GM23338 (cell line): ENCODE data around the gene ELOVL4. TPM values are rescaled to one million over a fixed set of nuclear protein-coding genes. Genes with fewer than 3 reads are reported as not detected.

ENCODE experiments used
- ATAC-seq: fragments of 200-7000 bp; cut with Tn5 transposase; 3 replicates; pipeline ENCODE4 v1.9.1; 2020
- DNase-seq: peaks from one replicate; pipeline ENCODE4 v3.0.0-alpha.2; 2015; ENCODE audit warnings: low spot score
- H2AFZ ChIP-seq: fragments of 200-600 bp; sonication (generic); 2 replicates; pipeline ENCODE4 v1.8.0; 2016; ENCODE audit warnings: antibody characterized with exemption, mild to moderate bottlenecking, moderate library complexity
- H3F3A ChIP-seq: fragments of 200-600 bp; sonication (generic); replicated peaks from 2 replicates; pipeline ENCODE4 v1.8.0; 2017; ENCODE audit warnings: antibody characterized with exemption, mixed run types, low read depth
- H3K27ac ChIP-seq: fragments of 200-600 bp; sonication (generic); 2 replicates; pipeline ENCODE4 v1.6.1; 2016; ENCODE audit warnings: low read depth
- H3K27me3 ChIP-seq: fragments of 200-600 bp; sonication (generic); 2 replicates; pipeline ENCODE4 v1.8.0; 2016; ENCODE audit warnings: mild to moderate bottlenecking, mixed run types, moderate library complexity; ENCODE audit not compliant: insufficient read depth
- H3K36me3 ChIP-seq: fragments of 200-600 bp; sonication (generic); 2 replicates; pipeline ENCODE4 v1.8.0; 2016; ENCODE audit warnings: mild to moderate bottlenecking; ENCODE audit not compliant: insufficient read depth
- H3K4me1 ChIP-seq: fragments of 200-600 bp; sonication (generic); 2 replicates; pipeline ENCODE4 v1.8.0; 2016; ENCODE audit warnings: mild to moderate bottlenecking, moderate library complexity; ENCODE audit not compliant: insufficient read depth
- H3K4me2 ChIP-seq: fragments of 200-600 bp; sonication (generic); 2 replicates; pipeline ENCODE4 v1.7.1; 2017; ENCODE audit warnings: mixed run types
- H3K4me3 ChIP-seq: fragments of 200-600 bp; sonication (generic); 2 replicates; pipeline ENCODE4 v1.6.1; 2016; ENCODE audit warnings: mixed run types
- H3K79me2 ChIP-seq: fragments of 200-600 bp; sonication (generic); replicated peaks from 2 replicates; pipeline ENCODE4 v1.8.0; 2017; ENCODE audit warnings: mild to moderate bottlenecking; ENCODE audit not compliant: insufficient read depth
- H3K9me2 ChIP-seq: fragments of 200-600 bp; sonication (generic); 2 replicates; pipeline ENCODE4 v1.8.0; 2017; ENCODE audit not compliant: insufficient read depth
- H4K20me1 ChIP-seq: fragments of 200-600 bp; sonication (generic); replicated peaks from 2 replicates; pipeline ENCODE4 v1.8.0; 2017; ENCODE audit warnings: mild to moderate bottlenecking; ENCODE audit not compliant: insufficient read depth
- H3K27ac Mint-ChIP-seq: 2 replicates; pipeline ENCODE4 v1.8.0; 2020; ENCODE audit warnings: inconsistent platforms, mild to moderate bottlenecking, moderate library complexity, mixed read lengths
- H3K27me3 Mint-ChIP-seq: 3 replicates; pipeline ENCODE4 v1.8.0; 2022; ENCODE audit warnings: low read depth, mild to moderate bottlenecking, moderate library complexity, mixed read lengths, inconsistent platforms; ENCODE audit not compliant: insufficient read depth, poor library complexity
- H3K36me3 Mint-ChIP-seq: 3 replicates; pipeline ENCODE4 v1.8.0; 2021; ENCODE audit warnings: low read depth, mild to moderate bottlenecking, inconsistent platforms, moderate library complexity, mixed read lengths
- H3K4me1 Mint-ChIP-seq: 3 replicates; pipeline ENCODE4 v1.8.0; 2020; ENCODE audit warnings: mild to moderate bottlenecking, inconsistent platforms, mixed read lengths
- H3K4me3 Mint-ChIP-seq: 3 replicates; pipeline ENCODE4 v1.8.0; 2021; ENCODE audit warnings: moderate library complexity, mild to moderate bottlenecking, inconsistent platforms, mixed read lengths
- H3K9me3 Mint-ChIP-seq: 3 replicates; pipeline ENCODE4 v1.8.0; 2020; ENCODE audit warnings: moderate library complexity, mild to moderate bottlenecking, inconsistent platforms, mixed read lengths
- EZH2phosphoT487 ChIP-seq: fragments of 200-600 bp; sonication (generic); IDR thresholded peaks from one replicate; pipeline ENCODE4 v1.8.1; 2018; ENCODE audit warnings: antibody characterized with exemption; ENCODE audit not compliant: unreplicated experiment
- NANOG ChIP-seq: IDR thresholded peaks from 2 replicates; pipeline ENCODE4 v1.6.1; 2016; ENCODE audit warnings: antibody characterized with exemption, borderline replicate concordance
- ZNF114 ChIP-seq: fragments of 250-450 bp; sonication (Bioruptor Pico); IDR thresholded peaks from 2 replicates; pipeline ENCODE4 v1.5.0; 2020; ENCODE audit warnings: mild to moderate bottlenecking, moderate library complexity
- polyA plus RNA-seq: library from polyadenylated mRNA; unstranded; fragments of >200 nt; fragmentation: Nextera tagmentation; extraction: Ambion mirVana; gene quantifications from 2 replicates; pipeline ENCODE4 v1.2.1, GENCODE V29; 2016
- total RNA-seq: library from RNA; depleted of rRNA; stranded (reverse); fragments of >200 nt; shearing (Covaris generic); gene quantifications from 2 replicates; pipeline ENCODE4 v1.2.3, GENCODE V29; 2014
- TF ChIP-seq, protein P1 (sequence below): IDR thresholded peaks from 2 replicates; pipeline ENCODE4 v1.6.1; 2016; ENCODE audit warnings: antibody characterized with exemption
- TF ChIP-seq, protein P2 (sequence below): fragments of 250-450 bp; sonication (Bioruptor Pico); IDR thresholded peaks from 2 replicates; pipeline ENCODE4 v1.5.0; 2020; ENCODE audit warnings: mild to moderate bottlenecking, moderate library complexity
- TF ChIP-seq, protein P3 (sequence below): IDR thresholded peaks from one replicate; pipeline ENCODE4 v1.6.1; 2018; ENCODE audit warnings: antibody characterized with exemption; ENCODE audit not compliant: unreplicated experiment

The ELOVL4 gene
- total and polyA plus RNA-seq, 2 experiments from 2014 or later: 13.3 to 16.8 TPM

DNA sequence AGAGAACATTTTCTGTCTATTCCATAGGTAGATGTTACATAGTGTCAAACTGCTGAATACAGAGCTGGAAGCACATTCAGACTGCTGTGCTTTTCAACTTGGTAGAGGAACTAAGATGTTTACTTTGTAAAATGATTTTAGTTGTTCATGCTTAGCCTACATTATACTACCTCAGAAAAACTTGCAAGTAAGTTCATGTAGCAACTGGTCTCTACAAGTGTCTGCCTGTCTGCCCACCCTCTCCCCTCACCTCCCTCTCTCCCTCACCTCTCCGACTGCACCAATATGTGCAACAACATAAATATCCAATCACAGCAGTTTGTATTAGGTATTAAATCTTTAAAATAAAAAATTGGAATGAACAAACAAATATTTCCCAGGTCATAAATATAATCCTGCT, 25.3 kb downstream of the ELOVL4 start:
- no peak overlapping the region for H3K4me2 ChIP-seq
- Mint-ChIP-seq H3K27ac (no peak overlapping the region), H3K9me3 (no peaks in the 10 kb centered on the region), H3K4me3 (no peak overlapping the region), H3K36me3 (peaks cover 4% of the 10 kb centered on the region; the same call in 1 of the 3 replicates), H3K4me1 (peaks cover 5% of the 10 kb centered on the region; the same call in 2 of the 3 replicates), H3K27me3 (no peaks in the 10 kb centered on the region)
- no peaks in the 10 kb centered on the region for H3F3A ChIP-seq
- no peaks in the 10 kb centered on the region for H3K9me2 ChIP-seq
- H3K27ac ChIP-seq: no peak overlapping the region
- no peak overlapping the region for H3K4me3 ChIP-seq
- H3K4me1 ChIP-seq: no peaks in the 10 kb centered on the region; the same call in 1 of the 2 replicates
- H3K36me3 ChIP-seq: peaks cover 4% of the 10 kb centered on the region; the same call in 1 of the 2 replicates
- DNase-seq (no peak), ATAC-seq (no peak)
- H3K27me3 ChIP-seq: no peaks in the 10 kb centered on the region
- no peak for TF ChIP-seq ZNF114 (CRISPR knock-in tag)
- no peaks in the 10 kb centered on the region for H4K20me1 ChIP-seq
- no peak overlapping the region for H2AFZ ChIP-seq
- no peaks in the 10 kb centered on the region for H3K79me2 ChIP-seq

DNA sequence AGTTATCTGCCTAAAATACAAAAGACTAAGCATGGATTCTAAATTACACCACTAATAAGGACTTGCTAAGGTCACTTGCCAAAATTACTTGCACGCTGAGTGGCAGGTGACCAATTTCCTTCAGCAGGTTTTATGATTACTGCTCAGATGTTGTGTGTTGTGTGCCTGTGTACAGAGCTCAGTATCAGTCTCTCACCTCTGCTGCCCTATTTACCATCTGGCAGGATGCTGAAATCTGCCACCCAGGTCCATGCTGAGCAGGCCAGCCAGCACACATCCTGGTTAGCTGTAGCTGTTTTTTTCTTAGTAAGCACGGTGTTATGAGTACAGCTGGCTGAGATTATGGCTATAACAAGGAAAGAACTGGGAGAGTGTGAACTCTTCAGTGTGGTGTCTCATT, 34.0 kb downstream of the ELOVL4 start:
- Histone ChIP-seq H3K4me3 (no peak overlapping the region), H3K4me2 (no peak overlapping the region), H4K20me1 (no peaks in the 10 kb centered on the region), H3K4me1 (peaks cover 21% of the 10 kb centered on the region), H3K27me3 (no peaks in the 10 kb centered on the region), H3K79me2 (no peaks in the 10 kb centered on the region), H3K9me2 (no peaks in the 10 kb centered on the region; the same call in 1 of the 2 replicates), H3F3A (no peaks in the 10 kb centered on the region), H3K36me3 (no peaks in the 10 kb centered on the region), H2AFZ (no peak overlapping the region), H3K27ac (no peak overlapping the region)
- H3K4me3 Mint-ChIP-seq: no peak overlapping the region
- no peaks in the 10 kb centered on the region for H3K9me3 Mint-ChIP-seq
- no peak for DNase-seq
- H3K36me3 Mint-ChIP-seq: no peaks in the 10 kb centered on the region
- H3K27ac Mint-ChIP-seq: no peak overlapping the region
- TF ChIP-seq, protein P1, sequence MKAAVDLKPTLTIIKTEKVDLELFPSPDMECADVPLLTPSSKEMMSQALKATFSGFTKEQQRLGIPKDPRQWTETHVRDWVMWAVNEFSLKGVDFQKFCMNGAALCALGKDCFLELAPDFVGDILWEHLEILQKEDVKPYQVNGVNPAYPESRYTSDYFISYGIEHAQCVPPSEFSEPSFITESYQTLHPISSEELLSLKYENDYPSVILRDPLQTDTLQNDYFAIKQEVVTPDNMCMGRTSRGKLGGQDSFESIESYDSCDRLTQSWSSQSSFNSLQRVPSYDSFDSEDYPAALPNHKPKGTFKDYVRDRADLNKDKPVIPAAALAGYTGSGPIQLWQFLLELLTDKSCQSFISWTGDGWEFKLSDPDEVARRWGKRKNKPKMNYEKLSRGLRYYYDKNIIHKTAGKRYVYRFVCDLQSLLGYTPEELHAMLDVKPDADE: no peak
- TF ChIP-seq NANOG (no peak), EZH2phosphoT487 (no peak), ZNF114 (CRISPR knock-in tag) (no peak)
- TF ChIP-seq, protein P2, sequence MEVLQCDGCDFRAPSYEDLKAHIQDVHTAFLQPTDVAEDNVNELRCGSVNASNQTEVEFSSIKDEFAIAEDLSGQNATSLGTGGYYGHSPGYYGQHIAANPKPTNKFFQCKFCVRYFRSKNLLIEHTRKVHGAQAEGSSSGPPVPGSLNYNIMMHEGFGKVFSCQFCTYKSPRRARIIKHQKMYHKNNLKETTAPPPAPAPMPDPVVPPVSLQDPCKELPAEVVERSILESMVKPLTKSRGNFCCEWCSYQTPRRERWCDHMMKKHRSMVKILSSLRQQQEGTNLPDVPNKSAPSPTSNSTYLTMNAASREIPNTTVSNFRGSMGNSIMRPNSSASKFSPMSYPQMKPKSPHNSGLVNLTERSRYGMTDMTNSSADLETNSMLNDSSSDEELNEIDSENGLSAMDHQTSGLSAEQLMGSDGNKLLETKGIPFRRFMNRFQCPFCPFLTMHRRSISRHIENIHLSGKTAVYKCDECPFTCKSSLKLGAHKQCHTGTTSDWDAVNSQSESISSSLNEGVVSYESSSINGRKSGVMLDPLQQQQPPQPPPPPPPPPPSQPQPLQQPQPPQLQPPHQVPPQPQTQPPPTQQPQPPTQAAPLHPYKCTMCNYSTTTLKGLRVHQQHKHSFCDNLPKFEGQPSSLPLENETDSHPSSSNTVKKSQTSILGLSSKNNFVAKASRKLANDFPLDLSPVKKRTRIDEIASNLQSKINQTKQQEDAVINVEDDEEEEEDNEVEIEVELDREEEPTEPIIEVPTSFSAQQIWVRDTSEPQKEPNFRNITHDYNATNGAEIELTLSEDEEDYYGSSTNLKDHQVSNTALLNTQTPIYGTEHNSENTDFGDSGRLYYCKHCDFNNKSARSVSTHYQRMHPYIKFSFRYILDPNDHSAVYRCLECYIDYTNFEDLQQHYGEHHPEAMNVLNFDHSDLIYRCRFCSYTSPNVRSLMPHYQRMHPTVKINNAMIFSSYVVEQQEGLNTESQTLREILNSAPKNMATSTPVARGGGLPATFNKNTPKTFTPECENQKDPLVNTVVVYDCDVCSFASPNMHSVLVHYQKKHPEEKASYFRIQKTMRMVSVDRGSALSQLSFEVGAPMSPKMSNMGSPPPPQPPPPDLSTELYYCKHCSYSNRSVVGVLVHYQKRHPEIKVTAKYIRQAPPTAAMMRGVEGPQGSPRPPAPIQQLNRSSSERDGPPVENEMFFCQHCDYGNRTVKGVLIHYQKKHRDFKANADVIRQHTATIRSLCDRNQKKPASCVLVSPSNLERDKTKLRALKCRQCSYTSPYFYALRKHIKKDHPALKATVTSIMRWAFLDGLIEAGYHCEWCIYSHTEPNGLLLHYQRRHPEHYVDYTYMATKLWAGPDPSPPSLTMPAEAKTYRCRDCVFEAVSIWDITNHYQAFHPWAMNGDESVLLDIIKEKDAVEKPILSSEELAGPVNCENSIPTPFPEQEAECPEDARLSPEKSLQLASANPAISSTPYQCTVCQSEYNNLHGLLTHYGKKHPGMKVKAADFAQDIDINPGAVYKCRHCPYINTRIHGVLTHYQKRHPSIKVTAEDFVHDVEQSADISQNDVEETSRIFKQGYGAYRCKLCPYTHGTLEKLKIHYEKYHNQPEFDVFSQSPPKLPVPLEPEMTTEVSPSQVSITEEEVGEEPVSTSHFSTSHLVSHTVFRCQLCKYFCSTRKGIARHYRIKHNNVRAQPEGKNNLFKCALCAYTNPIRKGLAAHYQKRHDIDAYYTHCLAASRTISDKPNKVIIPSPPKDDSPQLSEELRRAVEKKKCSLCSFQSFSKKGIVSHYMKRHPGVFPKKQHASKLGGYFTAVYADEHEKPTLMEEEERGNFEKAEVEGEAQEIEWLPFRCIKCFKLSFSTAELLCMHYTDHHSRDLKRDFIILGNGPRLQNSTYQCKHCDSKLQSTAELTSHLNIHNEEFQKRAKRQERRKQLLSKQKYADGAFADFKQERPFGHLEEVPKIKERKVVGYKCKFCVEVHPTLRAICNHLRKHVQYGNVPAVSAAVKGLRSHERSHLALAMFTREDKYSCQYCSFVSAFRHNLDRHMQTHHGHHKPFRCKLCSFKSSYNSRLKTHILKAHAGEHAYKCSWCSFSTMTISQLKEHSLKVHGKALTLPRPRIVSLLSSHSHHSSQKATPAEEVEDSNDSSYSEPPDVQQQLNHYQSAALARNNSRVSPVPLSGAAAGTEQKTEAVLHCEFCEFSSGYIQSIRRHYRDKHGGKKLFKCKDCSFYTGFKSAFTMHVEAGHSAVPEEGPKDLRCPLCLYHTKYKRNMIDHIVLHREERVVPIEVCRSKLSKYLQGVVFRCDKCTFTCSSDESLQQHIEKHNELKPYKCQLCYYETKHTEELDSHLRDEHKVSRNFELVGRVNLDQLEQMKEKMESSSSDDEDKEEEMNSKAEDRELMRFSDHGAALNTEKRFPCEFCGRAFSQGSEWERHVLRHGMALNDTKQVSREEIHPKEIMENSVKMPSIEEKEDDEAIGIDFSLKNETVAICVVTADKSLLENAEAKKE (CRISPR knock-in tag): no peak
- TF ChIP-seq, protein P3, sequence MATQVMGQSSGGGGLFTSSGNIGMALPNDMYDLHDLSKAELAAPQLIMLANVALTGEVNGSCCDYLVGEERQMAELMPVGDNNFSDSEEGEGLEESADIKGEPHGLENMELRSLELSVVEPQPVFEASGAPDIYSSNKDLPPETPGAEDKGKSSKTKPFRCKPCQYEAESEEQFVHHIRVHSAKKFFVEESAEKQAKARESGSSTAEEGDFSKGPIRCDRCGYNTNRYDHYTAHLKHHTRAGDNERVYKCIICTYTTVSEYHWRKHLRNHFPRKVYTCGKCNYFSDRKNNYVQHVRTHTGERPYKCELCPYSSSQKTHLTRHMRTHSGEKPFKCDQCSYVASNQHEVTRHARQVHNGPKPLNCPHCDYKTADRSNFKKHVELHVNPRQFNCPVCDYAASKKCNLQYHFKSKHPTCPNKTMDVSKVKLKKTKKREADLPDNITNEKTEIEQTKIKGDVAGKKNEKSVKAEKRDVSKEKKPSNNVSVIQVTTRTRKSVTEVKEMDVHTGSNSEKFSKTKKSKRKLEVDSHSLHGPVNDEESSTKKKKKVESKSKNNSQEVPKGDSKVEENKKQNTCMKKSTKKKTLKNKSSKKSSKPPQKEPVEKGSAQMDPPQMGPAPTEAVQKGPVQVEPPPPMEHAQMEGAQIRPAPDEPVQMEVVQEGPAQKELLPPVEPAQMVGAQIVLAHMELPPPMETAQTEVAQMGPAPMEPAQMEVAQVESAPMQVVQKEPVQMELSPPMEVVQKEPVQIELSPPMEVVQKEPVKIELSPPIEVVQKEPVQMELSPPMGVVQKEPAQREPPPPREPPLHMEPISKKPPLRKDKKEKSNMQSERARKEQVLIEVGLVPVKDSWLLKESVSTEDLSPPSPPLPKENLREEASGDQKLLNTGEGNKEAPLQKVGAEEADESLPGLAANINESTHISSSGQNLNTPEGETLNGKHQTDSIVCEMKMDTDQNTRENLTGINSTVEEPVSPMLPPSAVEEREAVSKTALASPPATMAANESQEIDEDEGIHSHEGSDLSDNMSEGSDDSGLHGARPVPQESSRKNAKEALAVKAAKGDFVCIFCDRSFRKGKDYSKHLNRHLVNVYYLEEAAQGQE: no peak
- H3K4me1 Mint-ChIP-seq: peaks cover 29% of the 10 kb centered on the region
- ATAC-seq: peak; percentile 59
- peaks cover 2% of the 10 kb centered on the region for H3K27me3 Mint-ChIP-seq
